Tibial artery (tissue), 4 donors: Measurements from ENCODE around the gene KIAA0825.

Experiments
- DNase-seq, 2 donors: peaks; one replicate each; pipeline ENCODE4 v3.0.0-alpha.2; 2019
- H3K27ac ChIP-seq, 2 donors: fragments of 200-600 bp; sonication (generic) in 1 of 2; 1 replicate in 1 of 2; 2 replicates in 1 of 2; pipeline ENCODE4 v1.5.1; 2018 to 2019; ENCODE audit warnings: mild to moderate bottlenecking in 1 of 2
- H3K27me3 ChIP-seq, 2 donors: fragments of 200-600 bp; sonication (generic) in 1 of 2; one replicate each; pipeline versions ENCODE4 v1.5.1 to v1.6.0; 2016 to 2019
- H3K36me3 ChIP-seq, 3 donors: fragments of 200-600 bp; sonication (generic) in 2 of 3; one replicate each; pipeline ENCODE4 v1.5.1; 2016 to 2019; ENCODE audit warnings: mild to moderate bottlenecking in 2 of 3
- H3K4me1 ChIP-seq, 4 donors: fragments of 200-600 bp; sonication (generic) in 2 of 4; 1 replicate in 3 of 4; 2 replicates in 1 of 4; pipeline ENCODE4 v1.5.1; 2016 to 2019
- H3K4me3 ChIP-seq, 2 donors: fragments of 200-600 bp; sonication (generic) in 1 of 2; 1 replicate in 1 of 2; 2 replicates in 1 of 2; pipeline ENCODE4 v1.5.1; 2018 to 2019; ENCODE audit warnings: mild to moderate bottlenecking in 2 of 2
- H3K9me3 ChIP-seq, 3 donors: fragments of 200-600 bp; sonication (generic) in 1 of 3; one replicate each; pipeline ENCODE4 v1.5.1; 2016 to 2019
- CTCF ChIP-seq, 2 experiments: fragments of 200-600 bp in 1 of 2; fragments of 450-650 bp in 1 of 2; IDR thresholded peaks; one replicate each; pipeline ENCODE4 v1.5.1; 2017 to 2019; ENCODE audit warnings: antibody characterized with exemption in 2 of 2, mild to moderate bottlenecking in 1 of 2, moderate library complexity in 1 of 2
- intact Hi-C: fragments of 100-400 bp; cut with DNase I; formaldehyde crosslinking; loops from one replicate; pipeline ENCODE4 v1.15.0; 2023; ENCODE audit warnings: low total_unique reads

The KIAA0825 gene

DNA sequence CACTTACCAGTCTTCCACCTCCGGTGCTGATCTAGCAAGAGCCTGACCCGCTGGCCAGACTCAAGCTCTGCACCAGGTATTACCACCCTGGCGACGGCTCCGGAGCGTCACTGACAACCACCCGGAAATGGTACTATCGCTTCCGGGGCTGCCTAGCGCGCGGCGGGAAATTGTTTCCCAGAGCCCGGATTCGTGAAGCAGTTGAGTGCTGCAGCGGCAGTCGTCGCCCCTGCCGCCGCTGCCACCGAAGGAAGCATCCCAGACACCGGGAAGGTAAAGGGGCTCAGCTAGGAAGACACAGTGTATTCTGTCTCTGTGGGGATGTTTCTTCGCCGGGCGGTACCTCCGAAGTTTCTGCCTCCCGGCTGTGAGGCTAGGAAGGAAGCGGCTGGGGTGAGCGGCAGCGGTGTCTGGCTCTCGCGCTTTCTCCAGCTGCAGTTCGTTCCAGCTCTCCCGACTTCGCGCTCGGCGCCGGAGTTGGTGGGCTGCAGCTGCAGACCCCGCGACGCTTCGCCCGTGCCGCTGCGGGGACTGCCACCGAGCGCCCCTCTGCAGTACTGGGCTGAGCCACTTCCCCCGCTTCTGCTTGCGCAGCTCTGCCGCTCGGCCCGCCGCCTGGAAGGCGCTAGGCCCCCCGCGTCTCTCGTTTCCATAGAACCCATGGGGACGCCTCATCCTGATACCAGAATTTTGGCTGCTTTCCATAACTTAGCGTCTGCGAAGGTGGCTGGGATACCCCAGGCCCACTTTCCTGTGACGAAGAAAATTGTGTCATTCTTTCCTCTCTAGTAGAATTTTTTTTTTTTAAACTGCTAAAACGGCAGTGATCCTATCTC is at the start of gene KIAA0825, which contains the start of gene SLF1:
Gene KIAA0825 (minus strand): TSS at position 112 of the 836 bp plus-strand sequence. CDS start 81,478 bp downstream, outside the sequence.
Gene SLF1 (plus strand): TSS at position 177 of the 836 bp plus-strand sequence. CDS start 10,142 bp downstream, outside the sequence.
- Histone ChIP-seq H3K27ac (peak within 1 kb of the TSS; percentile 49 to 62), H3K36me3 (no peaks in the 10 kb centered on the region), H3K4me1 (peaks cover 0 to 24% (median 9%) of the 10 kb centered on the region in 4 donors), H3K4me3 (peak within 1 kb of the TSS; percentile 80 to 87), H3K9me3 (no peaks in the 10 kb centered on the region), H3K27me3 (no peaks in the 10 kb centered on the region)
- TF ChIP-seq CTCF (IDR thresholded peaks at IDR 0.05), result no peak
- peak; percentile 84 to 89 for DNase-seq
- intact Hi-C loops, result no loop called here

GRCh38 chr5:94667937-94668336 is 49.5 kb upstream of the KIAA0825 start:
- H3K4me1 ChIP-seq, result no peaks in the 10 kb centered on the region
- intact Hi-C loops, result no loop called here
- H3K27ac ChIP-seq, result no peak overlapping the region
- H3K27me3 ChIP-seq, result no peaks in the 10 kb centered on the region
- DNase-seq, result no peak
- H3K9me3 ChIP-seq, result no peaks in the 10 kb centered on the region
- peaks cover 0 to 24% (median 21%) of the 10 kb centered on the region in 3 donors for H3K36me3 ChIP-seq
- H3K4me3 ChIP-seq, result no peak overlapping the region
- TF ChIP-seq CTCF (IDR thresholded peaks at IDR 0.05), result no peak

- Histone ChIP-seq H3K9me3 (peaks cover 0 to 9% (median 3%) of the 10 kb centered on the region in 3 donors), H3K27me3 (no peaks in the 10 kb centered on the region), H3K36me3 (peaks cover 15 to 35% (median 16%) of the 10 kb centered on the region in 3 donors), H3K4me3 (no peak overlapping the region), H3K27ac (no peak overlapping the region), H3K4me1 (no peaks in the 10 kb centered on the region)
- TF ChIP-seq CTCF (IDR thresholded peaks at IDR 0.05), result no peak
- intact Hi-C loops, result no loop called here
- DNase-seq, result no peak
Measured at GRCh38 chr5:94661086-94661485, 42.7 kb upstream of the KIAA0825 start.

DNA sequence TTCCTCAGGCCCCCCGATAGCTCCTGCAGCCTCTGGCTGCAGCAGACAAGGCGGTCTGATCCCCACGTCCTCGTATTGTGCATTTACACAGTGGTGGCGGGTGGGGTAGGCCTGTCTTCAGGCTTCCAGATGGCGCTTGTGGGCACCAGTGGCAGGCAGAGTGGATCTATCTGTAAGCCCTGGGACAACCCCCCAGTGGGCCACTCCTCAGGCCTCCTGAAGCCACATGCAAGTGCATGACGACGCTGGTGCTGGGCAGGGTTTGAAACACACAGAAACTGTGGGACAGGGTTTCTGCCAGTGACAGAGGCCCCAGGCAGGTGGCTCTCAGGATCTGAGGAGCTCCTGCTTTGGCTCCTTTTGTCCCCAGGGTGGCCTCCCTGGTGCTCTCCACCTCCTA is 42.1 kb upstream of the KIAA0825 start:
- Histone ChIP-seq H3K9me3 (peaks cover 0 to 11% (median 3%) of the 10 kb centered on the region in 3 donors), H3K4me3 (no peak overlapping the region), H3K4me1 (no peaks in the 10 kb centered on the region), H3K27me3 (no peaks in the 10 kb centered on the region), H3K36me3 (peaks cover 20 to 34% (median 21%) of the 10 kb centered on the region in 3 donors), H3K27ac (no peak overlapping the region)
- TF ChIP-seq CTCF (IDR thresholded peaks at IDR 0.05), result no peak
- no peak for DNase-seq
- intact Hi-C loops, result no loop called here

DNA sequence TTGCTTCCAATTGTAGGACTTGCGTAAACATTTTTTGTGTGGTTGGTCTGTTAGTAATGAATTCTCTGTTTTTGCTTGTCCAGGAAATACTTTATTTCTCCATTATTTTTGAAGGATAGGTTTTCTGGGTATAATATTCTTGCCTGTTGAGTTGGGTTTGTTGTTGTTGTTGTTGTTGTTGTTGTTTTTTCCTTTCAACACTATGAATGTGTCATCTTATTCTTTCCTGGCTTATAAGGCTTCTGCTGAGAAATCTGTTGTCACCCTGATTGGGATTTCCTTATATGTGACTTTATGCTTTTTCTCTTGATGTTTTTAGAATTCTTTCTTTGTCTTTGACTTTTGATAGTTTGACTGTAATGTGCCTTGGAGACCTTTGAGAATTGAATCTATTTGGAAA is 39.9 kb upstream of the KIAA0825 start:
- no peak for TF ChIP-seq CTCF (IDR thresholded peaks at IDR 0.05)
- H3K36me3 ChIP-seq, result peaks cover 18 to 38% (median 26%) of the 10 kb centered on the region in 3 donors
- H3K27me3 ChIP-seq, result no peaks in the 10 kb centered on the region
- intact Hi-C loops, result no loop called here
- H3K4me1 ChIP-seq, result no peaks in the 10 kb centered on the region
- DNase-seq, result no peak
- no peak overlapping the region for H3K4me3 ChIP-seq
- H3K9me3 ChIP-seq, result peaks cover 0 to 19% (median 3%) of the 10 kb centered on the region in 3 donors
- H3K27ac ChIP-seq, result no peak overlapping the region
